ENCODE data around the gene IL37. TPM values are rescaled to one million over a fixed set of nuclear protein-coding genes. Genes with fewer than 3 reads are reported as not detected.

IL37 gene, protein sequence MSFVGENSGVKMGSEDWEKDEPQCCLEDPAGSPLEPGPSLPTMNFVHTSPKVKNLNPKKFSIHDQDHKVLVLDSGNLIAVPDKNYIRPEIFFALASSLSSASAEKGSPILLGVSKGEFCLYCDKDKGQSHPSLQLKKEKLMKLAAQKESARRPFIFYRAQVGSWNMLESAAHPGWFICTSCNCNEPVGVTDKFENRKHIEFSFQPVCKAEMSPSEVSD
- 3.1 and 6.9 TPM in 2 replicates for total RNA-seq (2014; rRNA removed; shearing (Covaris generic); ENCODE audit: low replicate concordance)

DNA sequence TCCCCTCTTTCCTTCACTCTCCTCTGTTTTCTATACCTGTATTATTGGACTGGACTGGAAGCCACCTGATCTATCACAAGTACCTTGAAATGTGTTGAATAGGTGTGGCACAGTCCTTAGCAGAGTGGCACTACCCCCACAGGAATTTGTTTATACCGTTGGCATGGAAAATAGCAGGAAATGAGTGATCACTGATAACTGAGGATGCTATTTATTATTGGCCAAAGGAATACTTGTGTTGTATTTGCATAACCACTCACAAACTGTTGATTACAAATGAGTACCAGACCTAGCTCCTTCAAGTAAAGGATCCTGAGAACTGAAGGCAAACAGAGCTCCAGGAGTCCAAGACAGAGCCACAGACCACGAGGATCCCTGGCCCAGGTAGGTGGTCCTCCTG is at the start of gene IL37:
Gene IL37, plus strand, starts transcription at position 301 of the 400 bp plus-strand sequence. CDS start 1,848 bp downstream, outside the sequence.
- Histone ChIP-seq H3K9me3 (no peaks in the 10 kb centered on the region; the same call in 1 of the 2 replicates), H3K27me3 (no peaks in the 10 kb centered on the region), H3K36me3 (no peaks in the 10 kb centered on the region), H3K4me3 (no peak within 1 kb of the TSS)
- DNase-seq: no peak

DNA sequence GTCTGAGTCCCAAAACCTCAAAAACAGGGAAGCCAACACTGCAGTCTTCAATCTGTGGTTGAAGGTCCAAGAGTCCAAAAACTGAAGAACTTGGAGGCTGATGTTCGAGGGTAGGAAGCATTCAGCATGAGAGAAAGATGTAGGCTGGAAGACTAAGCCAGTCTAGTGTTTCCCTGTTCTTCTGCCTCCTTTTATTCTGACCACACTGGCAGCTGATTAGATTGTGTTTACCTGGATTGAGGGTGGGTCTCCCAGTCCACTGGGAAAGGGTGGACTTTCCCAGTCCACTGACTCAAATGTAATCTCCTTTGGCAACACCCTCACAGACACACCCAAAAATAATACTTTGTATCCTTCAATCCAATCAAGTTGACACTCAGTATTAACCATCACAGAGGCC is 46.9 kb upstream of the IL37 start:
- Histone ChIP-seq H3K4me3 (no peak overlapping the region), H3K9me3 (peaks cover 34% of the 10 kb centered on the region), H3K36me3 (no peaks in the 10 kb centered on the region), H3K27me3 (no peaks in the 10 kb centered on the region)
- DNase-seq: no peak

DNA sequence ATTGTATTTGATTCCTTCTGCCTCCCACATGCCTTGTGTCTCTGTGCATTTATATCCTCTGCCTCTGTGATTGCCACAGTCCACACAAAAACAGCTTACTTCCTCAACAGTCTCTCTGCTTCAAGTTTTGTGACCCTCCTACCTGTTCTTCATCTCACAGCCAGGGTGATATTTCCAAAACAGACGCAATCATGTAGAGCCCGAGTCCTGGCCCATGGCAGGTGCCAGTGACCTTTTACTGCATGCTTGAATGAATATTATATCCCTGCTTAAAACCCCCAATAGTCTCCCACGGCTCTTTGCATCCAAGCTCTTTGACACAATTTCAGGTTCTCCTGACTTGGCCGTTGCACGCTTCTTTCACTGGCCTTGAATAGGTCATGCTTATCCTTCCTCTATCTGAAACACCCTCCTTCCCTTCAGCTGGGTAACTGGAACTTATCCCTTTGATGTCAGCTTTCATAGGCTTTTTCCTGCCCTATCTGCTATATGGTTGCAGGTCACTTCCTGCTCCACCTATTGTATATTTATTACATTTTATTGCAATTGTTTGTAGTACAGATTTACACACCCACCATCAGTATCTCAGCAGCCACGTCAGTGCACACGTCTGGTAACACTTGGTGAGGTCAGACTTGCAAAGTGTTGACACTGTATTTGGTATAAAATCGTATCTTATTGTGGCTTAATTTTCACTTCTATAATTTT is 44.7 kb upstream of the IL37 start:
- Histone ChIP-seq H3K9me3 (peaks cover 18% of the 10 kb centered on the region), H3K27me3 (no peaks in the 10 kb centered on the region), H3K36me3 (no peaks in the 10 kb centered on the region), H3K4me3 (no peak overlapping the region)
- DNase-seq: no peak

DNA sequence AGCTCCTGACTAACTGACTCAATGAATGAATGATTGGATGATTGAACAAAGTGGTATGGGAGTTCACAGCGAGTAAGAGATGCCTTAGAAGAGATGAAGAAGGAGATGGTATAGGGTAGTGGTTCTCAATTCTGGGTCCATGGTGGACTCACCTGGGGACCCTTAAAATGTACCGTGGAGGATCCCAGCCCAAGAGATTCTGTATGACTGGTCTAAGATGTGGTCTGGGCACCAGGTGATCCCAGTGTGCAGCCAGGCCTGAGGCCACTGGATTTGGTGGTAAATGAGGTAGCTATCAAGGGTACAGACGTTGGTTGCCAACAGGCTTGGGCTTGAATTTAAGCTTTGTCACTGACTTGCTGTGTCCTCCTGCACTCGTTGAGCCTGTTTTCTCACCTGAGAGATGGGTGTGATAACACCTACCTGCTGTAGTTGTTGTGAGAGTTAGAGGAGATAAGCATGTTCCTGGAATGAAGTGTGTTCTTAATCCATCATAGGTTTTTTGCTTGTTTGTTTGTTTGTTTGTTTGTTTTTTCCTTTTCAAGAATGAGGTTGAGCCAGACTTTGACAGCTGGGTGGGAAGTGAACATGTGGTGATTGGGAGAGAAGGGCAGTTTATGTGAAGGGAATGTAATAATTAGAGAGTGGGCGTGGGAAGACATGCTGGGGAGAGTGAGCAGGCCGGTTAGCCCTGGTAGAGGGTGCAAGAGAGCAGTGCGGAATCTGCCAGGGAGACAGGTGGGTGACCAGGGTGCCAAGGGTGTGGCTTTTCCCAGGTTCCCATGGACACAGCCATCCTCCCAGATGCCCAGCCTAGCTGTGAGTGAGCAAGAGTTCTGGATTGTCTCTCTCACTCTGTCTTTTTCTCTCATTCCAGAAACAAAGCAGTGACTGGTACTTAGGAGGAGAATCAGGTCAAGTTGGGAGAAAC is 43.0 kb upstream of the IL37 start:
- H3K9me3 ChIP-seq: peaks cover 7% of the 10 kb centered on the region; the same call in 1 of the 2 replicates
- H3K27me3 ChIP-seq: no peaks in the 10 kb centered on the region
- no peaks in the 10 kb centered on the region for H3K36me3 ChIP-seq
- peak; percentile 16 for DNase-seq
- H3K4me3 ChIP-seq: no peak overlapping the region

DNA sequence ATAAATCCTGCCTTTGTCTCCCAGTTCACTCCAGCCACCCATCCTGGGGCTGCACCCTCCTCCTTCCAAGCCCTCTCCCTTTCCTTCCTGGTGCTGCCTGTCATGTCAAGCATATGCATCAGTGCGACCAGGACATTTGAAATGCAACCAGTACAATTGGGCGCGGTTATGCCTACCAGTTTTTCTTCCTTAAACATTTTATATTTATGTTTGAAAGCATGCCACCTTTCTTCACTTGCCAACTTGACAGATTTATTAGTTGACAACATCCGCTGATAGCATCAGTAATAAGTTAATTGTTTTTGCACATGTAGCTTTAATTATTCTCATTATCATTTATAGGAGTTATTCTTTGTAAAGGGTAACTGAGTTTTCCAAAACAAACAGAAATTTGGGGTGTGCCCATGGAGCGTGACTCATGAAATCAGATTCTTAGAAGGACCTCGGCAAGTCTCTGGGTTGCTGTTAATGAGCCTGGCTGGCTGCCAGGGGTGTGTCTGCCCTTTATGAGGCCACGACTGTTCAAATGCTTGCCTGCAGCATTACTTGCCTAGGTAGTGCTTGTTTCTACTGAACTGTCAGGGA is 41.6 kb upstream of the IL37 start:
- peak; percentile 94 for DNase-seq
- H3K27me3 ChIP-seq: no peaks in the 10 kb centered on the region
- 0 out of 2 replicates have a peak, but pooled peaks cover 4% of the 10 kb centered on the region for H3K9me3 ChIP-seq
- no peaks in the 10 kb centered on the region for H3K36me3 ChIP-seq
- no peak overlapping the region for H3K4me3 ChIP-seq

DNA sequence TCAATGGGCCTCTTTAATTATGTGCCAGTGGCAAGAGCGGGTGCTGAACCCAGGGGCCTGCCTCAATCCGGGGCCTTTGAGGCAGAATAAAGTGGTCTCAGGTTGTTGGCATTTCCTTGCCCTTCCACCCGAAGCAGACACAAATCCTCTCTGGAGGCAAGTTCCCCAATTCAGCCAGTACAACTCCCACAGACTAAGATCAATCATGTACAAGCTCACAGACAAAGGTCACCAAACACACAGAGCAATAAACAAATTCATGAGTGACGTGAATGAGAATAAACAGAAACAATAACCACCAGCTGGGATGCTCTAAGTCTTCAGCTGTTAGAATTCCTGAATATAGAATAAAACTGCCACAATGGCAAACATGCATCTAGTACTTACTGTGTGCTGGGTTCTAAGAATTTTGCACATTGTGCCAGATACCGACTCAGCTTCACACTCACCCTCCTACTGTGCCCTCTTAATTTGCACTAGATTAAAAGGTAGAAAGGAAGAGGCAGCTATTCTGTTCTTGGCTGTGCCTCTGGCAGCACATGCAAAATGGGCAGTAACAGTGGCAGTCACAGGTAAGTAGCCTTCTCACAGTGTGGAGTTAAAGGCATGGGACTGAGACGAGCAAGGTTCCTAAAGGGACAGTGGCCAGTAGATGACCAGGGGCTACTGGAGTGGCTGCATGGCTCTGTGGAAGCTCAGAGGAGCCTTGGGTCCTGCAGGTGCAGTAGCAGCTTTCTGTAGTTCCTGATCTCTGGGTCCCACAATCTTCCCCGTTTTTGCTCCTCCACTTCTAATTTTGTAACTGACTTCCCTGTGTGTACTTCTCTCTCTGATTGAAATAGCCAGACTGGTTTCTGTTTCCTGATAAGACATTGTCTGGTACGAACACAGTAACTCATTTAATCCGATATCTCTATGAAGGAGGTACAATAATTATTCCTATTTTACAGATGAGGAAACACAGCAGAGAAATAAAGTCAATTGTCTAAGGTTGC is 39.8 kb upstream of the IL37 start:
- Histone ChIP-seq H3K36me3 (no peaks in the 10 kb centered on the region), H3K4me3 (no peak overlapping the region), H3K9me3 (0 out of 2 replicates have a peak, but pooled peaks cover 2% of the 10 kb centered on the region), H3K27me3 (no peaks in the 10 kb centered on the region)
- DNase-seq: no peak

DNA sequence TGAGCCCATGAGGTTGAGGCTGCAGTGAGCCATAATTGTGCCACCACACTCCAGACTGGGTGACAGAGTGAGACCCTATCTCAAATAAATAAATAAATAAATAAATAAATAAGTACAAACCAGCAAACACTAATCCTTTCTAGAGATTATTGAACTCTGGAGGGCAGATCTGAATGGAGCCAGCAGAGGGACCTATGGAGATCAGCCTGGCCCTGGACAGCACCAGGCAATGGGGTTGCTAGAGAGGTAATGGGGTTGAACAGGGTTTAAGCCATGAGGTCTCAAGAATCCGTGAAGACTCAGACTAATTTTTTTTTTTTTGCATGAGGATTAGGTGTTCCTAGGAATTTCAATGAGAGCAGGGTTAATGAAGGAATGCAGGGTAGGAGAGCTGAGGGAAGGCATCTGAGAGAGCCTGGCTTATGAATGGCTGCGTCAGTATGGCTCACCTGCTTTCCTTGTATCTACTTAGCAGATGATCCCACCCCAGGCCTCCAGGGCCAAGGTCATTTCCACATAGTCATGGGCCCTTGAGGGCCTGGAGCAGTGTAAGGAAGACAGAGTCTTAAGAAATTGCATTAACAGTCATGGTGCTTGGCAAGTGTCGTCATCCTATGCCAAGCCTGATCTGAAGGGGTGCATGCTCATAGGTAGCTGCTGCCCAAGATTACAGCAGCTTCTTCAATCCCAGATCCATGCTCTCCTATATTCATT is 34.6 kb upstream of the IL37 start:
- Histone ChIP-seq H3K9me3 (no peaks in the 10 kb centered on the region), H3K4me3 (no peak overlapping the region), H3K36me3 (no peaks in the 10 kb centered on the region), H3K27me3 (no peaks in the 10 kb centered on the region)
- no peak for DNase-seq

DNA sequence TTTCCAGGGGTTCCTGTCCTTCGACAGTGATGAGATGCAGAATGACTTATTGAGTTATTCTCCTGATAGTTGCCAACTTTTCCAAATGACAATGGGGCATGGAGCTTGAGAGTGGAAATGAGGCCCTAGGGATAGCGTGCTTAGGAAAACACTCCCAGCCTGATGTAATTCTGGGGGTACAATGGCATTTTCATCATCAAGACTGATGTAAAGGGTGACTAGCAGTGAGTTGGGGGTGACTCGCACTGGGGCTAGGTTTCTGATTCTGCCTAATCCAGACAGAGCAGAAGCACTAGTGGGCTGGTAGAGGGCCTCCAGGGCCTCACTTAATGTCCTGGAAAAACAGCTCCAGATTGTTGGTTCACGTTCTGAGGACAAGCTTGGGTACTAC is 34.0 kb upstream of the IL37 start:
- H3K9me3 ChIP-seq: no peaks in the 10 kb centered on the region
- peak; percentile 49 for DNase-seq

DNA sequence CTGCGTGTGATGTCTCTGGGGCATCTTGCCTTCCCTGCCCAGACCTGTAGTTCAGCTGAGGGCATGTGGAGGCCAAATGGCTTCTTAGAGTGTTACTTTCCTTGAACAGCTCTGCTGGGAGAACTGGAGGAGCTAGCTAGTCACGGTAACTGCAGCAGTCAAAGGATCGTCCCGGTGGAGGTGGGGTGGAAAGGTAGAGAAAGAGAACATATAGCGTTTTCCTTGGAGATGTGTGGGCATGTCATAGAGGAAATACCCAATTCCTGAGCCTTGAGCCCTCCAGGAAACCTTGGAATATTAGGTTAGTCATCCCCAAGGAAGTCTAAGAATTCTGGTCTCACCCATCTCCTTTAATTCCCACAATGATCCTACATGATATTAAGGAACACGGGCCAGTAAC is 33.5 kb upstream of the IL37 start:
- Histone ChIP-seq H3K27me3 (no peaks in the 10 kb centered on the region), H3K36me3 (no peaks in the 10 kb centered on the region), H3K4me3 (no peak overlapping the region), H3K9me3 (no peaks in the 10 kb centered on the region)
- peak; percentile 26 for DNase-seq

More for the DNA sequence above, 34.0 kb upstream of the IL37 start:
- no peaks in the 10 kb centered on the region for H3K27me3 ChIP-seq
- no peak overlapping the region for H3K4me3 ChIP-seq
- H3K36me3 ChIP-seq: no peaks in the 10 kb centered on the region

DNA sequence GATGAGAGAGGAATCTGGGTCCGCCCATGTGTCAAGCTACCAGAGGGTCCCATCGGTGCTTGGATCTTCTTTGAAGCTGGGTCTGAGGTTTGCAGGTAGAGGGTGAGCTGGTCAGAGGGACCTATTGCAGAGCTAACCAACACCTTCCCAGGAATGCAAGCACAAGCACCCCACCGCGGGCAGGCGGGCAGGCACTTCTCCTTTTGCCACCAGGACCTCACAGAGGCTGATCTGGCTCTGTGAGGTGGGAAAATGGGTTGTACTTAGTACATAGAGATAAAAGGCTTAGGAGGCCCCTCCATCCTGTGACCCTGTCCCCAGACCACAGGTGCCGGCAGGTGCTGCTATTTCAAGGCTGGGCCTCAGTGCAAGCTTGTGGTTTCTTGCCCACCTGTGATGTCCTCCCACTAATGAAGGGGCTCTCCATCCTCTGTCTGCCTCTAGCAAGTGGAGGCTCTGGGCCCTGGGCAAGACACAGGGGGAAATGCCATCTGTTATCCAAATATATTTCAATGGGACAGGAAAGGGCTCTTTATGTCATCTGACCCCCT is 31.4 kb upstream of the IL37 start:
- no peak overlapping the region for H3K4me3 ChIP-seq
- H3K9me3 ChIP-seq: no peaks in the 10 kb centered on the region

DNA sequence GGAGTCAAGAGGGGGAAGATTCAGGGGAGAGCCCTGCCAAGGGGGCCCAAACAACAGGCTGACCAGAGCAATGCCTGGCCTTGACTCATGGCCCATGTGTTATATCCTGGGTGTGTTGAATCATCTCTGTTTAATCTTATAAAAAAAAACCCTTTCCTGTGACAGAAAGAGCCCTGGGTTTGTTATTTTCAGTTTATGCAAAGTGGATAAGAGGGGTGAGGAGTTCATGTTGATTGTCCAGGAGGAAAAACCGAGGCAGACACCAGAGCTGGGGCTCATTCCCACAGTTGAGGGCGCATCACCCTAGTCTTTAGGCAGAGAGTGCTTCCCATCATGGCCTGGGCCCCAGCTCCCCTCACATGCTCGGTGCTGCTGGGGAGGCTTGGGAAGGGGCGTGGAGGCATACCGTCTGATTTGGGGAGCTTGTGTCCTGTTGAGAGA is 30.9 kb upstream of the IL37 start:
- no peaks in the 10 kb centered on the region for H3K36me3 ChIP-seq
- H3K27me3 ChIP-seq: no peaks in the 10 kb centered on the region
- H3K9me3 ChIP-seq: no peaks in the 10 kb centered on the region
- no peak overlapping the region for H3K4me3 ChIP-seq
- peak; percentile 76 for DNase-seq

More for the DNA sequence above, 31.4 kb upstream of the IL37 start:
- Histone ChIP-seq H3K36me3 (no peaks in the 10 kb centered on the region), H3K27me3 (no peaks in the 10 kb centered on the region)
- no peak for DNase-seq

DNA sequence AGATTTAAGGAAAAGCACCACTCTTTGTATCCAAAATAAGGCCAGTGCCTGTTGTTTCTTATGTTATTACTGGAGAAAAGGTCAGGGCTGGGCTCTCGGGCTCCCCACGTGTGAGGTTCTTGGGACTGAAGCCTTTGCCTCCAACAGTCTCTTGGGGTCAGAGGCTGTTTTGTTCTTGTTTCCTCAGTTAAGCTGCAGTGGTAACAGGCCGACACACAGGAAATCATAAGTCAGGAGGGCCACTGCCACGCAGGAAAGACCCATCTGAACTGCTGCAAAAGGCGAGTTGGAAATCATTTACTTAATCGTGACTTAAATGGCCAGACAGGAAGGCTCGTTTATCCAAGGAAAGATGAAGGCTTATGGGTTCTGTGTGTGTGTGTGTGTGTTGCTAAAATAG is 30.3 kb upstream of the IL37 start:
- no peak overlapping the region for H3K4me3 ChIP-seq
- no peaks in the 10 kb centered on the region for H3K36me3 ChIP-seq
- no peaks in the 10 kb centered on the region for H3K9me3 ChIP-seq
- no peaks in the 10 kb centered on the region for H3K27me3 ChIP-seq
- no peak for DNase-seq

DNA sequence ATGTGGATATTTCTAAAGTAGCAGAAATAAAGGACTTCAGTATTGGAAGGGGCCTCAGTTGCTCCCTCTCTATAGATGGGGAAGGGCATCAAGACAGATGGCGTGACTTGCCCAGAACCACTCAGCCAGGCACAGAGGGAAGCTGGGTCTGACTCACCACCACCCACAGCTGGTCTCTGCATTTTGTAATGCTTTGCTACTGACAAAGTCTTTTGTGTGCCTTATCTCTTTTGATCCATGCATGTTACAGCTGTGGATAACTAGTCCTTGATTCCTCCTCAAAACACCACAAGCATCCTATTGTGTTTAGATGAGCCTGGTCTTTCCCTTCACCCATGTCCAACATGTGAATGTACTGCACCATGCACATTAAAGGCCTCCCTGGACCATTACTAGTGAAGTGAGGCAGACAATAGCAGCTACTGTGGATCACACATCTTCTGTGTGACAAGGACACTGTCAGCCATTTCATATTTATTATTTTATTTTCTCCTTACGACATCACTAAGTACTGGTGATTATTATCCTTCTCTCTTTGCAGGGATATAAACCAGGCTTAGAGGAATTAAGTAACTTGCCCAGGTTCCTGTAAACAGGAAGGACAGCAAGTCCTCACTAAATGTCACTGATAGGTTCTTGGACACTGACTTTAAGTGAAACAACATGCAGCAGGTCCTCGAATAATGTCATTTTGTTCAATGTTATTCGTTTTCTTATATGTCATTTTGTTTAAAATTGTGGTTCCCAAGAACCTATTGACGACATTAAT is 29.6 kb upstream of the IL37 start:
- DNase-seq: peak; percentile 91
- H3K9me3 ChIP-seq: no peaks in the 10 kb centered on the region
- no peak overlapping the region for H3K4me3 ChIP-seq
- H3K36me3 ChIP-seq: no peaks in the 10 kb centered on the region
- no peaks in the 10 kb centered on the region for H3K27me3 ChIP-seq

DNA sequence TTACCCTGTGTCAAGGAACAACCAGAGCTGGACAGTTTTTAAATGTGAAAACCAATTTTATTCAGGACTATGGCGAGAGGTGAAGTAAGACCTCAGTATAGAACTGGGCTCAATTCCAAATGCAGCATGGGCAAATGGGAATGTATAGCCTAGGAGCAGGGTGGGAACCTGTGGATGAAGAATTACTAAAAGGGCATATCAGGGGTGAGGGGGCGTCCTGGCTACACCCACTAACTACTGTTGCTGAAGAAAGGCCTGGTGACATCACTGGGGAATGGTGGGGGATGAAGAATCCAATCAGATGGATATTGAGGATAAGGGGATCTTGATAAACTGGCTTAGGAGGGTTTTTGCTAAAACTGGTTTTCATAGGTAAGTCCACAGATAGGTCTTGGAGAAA is 27.3 kb upstream of the IL37 start:
- Histone ChIP-seq H3K9me3 (no peaks in the 10 kb centered on the region), H3K4me3 (no peak overlapping the region), H3K36me3 (no peaks in the 10 kb centered on the region), H3K27me3 (no peaks in the 10 kb centered on the region)
- no peak for DNase-seq

All from MG63 (cell line).